GM12874 (cell line): ENCODE data around the gene CEP152.

Experiments used
- TF ChIP-seq, protein P1 (sequence below): IDR thresholded peaks from 2 replicates; pipeline ENCODE4 v1.5.1; 2011; ENCODE audit warnings: low read depth, mild to moderate bottlenecking, control low read depth, low read length, moderate library complexity; ENCODE audit not compliant: insufficient read depth

The CEP152 gene

GRCh38 chr15:48810414-48811324 is at the start of gene CEP152:
CEP152 (minus strand) TSS chr15:48811069; CDS start chr15:48805649, 5,420 bp downstream.
- TF ChIP-seq, protein P1, sequence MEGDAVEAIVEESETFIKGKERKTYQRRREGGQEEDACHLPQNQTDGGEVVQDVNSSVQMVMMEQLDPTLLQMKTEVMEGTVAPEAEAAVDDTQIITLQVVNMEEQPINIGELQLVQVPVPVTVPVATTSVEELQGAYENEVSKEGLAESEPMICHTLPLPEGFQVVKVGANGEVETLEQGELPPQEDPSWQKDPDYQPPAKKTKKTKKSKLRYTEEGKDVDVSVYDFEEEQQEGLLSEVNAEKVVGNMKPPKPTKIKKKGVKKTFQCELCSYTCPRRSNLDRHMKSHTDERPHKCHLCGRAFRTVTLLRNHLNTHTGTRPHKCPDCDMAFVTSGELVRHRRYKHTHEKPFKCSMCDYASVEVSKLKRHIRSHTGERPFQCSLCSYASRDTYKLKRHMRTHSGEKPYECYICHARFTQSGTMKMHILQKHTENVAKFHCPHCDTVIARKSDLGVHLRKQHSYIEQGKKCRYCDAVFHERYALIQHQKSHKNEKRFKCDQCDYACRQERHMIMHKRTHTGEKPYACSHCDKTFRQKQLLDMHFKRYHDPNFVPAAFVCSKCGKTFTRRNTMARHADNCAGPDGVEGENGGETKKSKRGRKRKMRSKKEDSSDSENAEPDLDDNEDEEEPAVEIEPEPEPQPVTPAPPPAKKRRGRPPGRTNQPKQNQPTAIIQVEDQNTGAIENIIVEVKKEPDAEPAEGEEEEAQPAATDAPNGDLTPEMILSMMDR: no peak

DNA sequence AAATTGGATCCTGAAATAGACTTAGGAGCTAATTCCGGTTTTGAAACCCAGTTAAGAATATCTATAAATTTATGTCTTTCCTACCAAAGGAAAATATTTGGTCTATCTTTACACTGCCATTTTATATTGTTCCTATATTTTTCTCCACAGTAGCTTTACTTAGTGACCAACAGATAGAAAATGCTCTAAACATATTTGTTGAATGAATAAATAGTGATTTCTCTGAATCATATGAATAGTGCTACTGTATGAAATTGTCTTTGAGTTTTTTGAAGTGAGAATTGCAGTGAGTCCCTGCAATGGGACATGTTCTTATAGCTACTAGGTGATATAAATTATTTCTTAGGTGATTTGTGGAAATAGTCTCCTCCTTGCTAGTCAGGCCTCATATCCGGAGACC is 48.6 kb upstream of the CEP152 start:
- TF ChIP-seq, protein P1: no peak

DNA sequence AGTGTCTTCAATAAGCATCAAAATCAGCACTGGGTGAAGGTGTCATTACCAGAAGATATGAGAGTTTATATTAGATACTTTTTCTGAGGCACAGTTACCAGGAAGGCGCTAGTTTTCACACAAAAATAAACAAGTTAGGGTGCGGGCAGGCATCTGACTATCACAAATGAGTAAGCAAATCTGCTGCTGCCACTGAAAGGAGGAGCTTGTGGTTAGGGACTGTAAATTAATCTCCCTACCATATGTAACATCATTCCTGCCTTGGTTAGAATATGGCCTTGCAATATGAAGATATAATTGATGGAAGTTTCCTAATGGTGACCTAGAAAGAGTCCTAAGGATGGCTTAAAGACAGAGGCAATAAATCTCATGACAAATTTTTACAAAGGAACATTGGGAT is 47.5 kb upstream of the CEP152 start:
- TF ChIP-seq, protein P1: no peak

GRCh38 chr15:48856942-48857341 is 46.1 kb upstream of the CEP152 start:
- TF ChIP-seq, protein P1: no peak

GRCh38 chr15:48855501-48856440 is 44.9 kb upstream of the CEP152 start:
- TF ChIP-seq, protein P1: no peak

GRCh38 chr15:48851956-48852355 is 41.1 kb upstream of the CEP152 start:
- TF ChIP-seq, protein P1: no peak

DNA sequence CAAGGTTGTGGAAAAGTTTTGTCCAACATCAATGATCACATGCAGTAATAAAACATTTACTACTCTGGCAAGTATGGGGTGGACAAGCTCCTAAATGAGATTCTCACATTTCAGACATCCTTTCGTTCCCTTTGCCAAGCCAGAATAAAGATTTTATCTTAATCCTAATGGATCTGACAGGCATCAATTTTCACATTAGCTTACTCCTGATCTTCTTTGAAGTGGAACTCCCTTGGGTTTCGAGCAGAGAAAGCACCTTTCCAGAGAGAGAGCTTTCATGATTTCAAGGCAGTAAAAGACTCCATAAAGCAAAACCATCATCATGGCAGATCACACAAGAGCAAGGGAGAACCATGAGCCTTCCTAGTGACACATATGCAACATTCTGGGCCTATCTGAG is 39.8 kb upstream of the CEP152 start:
- TF ChIP-seq, protein P1: no peak
